HG03103 (cell line): ENCODE results near the gene VAPA.

Source experiments
- ATAC-seq: cut with Tn5 transposase; IDR thresholded peaks from one replicate; pipeline ENCODE4 v1.9.1; 2021; ENCODE audit warnings: low read depth; ENCODE audit not compliant: unreplicated experiment

VAPA gene

DNA sequence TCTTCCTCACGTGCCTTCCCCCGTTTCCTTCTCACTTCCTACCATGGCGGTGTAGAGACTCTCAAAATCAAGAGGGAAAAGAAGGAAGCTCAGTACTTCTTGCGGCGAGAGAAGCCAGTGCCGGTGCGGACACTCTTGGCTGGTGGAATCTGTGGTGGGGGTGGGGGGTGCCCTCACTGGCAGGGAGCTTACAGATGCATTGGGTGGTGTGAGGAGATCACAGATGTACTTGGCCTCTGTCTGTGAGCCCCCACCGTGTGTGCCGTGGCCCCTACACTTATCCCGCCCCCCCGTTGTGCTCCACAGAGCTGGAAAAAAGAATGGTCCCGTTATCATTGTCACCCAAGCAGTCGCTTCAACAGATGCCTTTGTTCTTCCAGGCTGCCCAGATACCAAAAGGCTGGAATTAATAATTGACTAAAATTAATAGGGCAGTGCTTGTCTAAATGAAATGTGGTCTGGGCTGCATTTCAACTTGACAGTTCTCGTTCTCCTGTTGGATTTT is 79.8 kb downstream of the VAPA start:
- ATAC-seq: no peak

DNA sequence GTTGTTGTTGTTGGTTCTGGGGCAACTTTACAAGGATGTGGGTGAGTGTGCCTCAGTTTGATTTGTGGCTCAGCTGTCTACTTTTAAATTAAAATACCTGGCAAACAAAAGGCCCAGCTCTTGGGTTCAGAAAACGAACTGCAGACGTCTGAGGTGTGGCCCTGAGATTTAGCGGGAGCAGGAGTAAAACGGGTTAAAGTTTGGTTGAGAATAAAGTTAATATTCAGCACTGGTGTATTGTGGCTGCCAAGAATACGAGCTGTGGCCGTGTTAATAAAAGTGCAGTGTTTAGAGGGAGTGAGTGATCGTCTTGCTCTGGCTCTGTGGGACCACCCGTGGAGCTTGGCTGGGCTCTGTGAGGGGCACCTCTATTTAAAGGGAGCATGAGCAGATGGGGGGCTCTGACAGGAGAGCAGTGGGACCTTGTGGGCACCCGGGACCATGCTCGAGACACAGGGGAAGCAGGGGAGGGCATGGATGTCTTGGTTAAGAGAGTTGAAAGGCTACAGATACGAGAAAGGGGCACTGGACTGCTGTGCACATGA is 80.3 kb downstream of the VAPA start:
- ATAC-seq: no peak

DNA sequence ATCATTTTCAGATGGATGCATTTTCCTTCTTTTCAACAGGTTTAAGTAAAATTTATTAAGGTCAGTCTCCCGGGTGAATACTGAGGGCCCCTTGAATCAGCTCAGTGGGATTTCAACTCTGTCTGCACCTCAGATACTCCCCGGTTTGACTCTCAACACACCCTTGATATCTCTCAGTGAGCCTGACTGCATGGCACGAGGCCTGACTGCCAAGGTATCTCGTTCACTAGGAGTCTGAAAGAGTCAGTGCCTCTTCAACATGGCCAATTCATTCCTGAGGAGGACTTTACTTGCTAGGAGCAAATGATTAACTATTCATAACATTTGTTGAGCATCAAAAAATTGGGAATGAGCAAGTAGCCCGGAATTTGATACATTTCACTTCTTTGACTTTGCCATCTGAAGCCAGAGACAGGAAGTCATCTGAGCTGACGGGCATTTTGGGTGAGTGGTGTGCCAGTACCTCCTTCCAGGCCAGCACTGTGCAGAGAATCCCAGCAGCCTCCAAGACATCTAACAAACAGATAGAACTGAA is 81.0 kb downstream of the VAPA start:
- no peak for ATAC-seq

DNA sequence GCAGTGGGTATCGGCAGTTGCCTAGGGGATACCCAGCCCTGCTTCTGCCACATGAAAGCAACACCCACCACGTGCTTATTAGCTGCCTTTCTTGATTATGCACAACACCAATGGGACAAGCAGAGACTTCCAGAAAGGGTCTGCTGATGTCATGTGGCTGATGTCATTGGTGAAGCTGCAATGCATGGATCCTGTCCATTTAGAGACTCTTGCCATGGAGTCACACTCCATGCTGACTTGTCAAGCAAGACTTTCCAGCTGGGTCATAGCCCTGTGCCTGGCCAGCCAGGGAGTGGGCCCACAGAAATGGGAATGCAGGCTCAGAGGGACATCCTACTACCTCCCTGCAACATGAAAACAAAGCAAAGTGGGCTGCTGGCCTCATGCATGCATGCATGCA is 81.8 kb downstream of the VAPA start:
- no peak for ATAC-seq

DNA sequence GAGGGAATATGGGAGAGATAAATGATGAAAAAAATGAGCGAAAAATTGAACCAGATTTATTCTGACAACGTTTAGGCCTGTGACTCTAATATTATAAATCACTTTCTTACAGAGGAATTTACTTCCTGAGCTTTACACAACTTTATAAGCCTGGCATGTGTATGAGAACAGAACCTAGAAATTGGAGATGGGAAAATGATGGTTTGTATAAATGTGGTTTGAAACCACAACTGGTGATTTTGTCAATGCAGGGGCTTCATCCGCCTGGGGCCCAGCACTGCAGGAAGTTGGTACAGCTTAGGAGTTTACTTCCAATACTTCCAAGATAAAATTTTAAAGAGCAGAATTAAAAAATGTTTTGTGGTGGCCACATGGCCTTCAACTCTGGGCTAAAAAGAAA is 82.3 kb downstream of the VAPA start:
- no peak for ATAC-seq

DNA sequence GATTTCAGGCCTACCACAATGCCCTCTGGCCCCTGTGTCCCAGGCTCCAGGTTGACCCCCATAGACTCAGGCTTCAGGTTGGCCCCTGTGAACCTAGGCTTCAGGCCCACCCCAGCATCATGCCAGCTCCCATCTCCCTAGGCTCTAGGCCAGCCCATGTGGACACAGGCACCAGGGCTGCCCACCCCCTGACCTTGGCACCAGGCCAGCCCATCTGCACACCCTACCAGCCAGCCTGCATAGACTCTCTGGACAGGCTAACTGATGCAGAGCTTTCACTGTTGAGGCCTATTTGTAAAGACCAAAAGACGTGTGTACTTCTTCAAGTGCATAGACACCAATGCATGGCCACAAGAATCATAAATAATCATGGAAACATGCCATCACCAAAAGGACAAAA is 83.9 kb downstream of the VAPA start:
- ATAC-seq: no peak

DNA sequence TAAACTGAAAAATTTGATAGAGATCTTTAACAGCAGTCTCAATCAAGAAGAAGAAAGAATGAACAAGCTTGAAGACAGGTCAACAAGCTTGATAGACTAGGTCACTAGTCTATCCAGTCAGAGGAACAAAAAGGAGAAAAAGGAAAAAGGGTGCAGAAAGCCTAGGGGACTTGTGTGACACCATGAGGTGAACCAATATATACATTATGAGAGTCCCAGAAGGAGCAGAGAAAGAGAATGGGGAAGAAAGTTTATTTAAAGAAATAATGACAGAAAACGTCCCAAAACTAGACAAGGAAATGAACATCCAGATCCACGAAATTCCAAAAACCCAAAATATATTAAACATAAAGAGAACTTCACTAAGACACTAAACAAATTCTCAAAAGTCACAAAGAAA is 84.5 kb downstream of the VAPA start:
- no peak for ATAC-seq

DNA sequence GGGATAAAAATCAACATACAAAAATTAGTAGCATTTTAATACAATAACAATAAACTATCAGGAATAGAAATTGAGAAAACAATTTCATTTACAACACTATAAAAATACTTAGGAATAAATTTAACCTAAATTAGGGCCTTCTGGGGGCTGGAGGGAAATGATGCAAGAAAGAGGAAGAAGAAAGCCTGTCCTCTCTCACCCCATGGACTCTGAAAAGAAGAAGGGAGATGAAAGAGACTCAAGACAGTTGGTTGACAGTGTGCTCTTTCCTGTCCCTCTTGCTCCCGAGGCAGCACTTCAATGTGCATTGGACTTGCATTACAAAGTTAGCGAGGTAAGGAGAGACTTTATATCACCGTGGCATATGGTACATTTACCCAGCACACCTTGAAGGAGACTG is 88.5 kb downstream of the VAPA start:
- no peak for ATAC-seq

DNA sequence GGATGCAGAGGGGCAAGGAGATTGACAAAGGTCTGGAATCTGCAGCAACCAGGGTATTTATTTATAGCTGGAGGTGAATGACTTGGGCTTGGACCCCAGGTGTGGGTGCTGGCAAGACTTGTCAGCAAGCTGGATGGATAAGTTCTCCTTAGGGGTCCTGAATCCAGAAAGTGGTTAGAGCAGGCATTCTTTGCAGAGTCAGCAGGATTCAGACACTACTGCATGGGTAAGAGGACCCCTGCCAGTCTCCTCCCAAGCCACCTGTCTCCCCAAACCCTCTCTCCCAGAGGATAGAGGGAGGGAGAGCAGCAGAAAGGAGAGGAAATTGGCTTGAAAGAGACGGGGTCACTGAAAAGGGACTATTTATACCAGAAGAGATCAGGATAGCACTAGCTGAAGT is 89.5 kb downstream of the VAPA start:
- ATAC-seq: no peak

DNA sequence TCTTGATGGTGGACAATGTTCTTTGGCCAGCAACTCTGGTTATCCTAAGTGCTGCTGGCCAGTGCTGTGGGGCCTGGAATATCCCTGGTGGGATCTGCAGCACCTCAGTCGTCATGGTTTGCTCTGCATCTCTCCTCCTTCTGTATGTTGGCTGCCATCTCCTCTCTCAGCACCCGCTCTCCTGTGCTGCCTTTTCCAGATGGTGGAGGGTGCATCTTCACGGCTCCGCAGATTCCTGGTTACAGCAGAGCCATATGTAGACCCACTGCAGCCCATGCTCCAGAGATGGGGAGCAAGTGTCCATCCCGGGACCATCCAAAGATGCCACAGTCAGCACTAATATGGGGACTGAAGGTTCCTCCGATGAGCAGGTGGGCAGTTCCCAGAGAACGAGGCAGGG is 90.0 kb downstream of the VAPA start:
- ATAC-seq: no peak

DNA sequence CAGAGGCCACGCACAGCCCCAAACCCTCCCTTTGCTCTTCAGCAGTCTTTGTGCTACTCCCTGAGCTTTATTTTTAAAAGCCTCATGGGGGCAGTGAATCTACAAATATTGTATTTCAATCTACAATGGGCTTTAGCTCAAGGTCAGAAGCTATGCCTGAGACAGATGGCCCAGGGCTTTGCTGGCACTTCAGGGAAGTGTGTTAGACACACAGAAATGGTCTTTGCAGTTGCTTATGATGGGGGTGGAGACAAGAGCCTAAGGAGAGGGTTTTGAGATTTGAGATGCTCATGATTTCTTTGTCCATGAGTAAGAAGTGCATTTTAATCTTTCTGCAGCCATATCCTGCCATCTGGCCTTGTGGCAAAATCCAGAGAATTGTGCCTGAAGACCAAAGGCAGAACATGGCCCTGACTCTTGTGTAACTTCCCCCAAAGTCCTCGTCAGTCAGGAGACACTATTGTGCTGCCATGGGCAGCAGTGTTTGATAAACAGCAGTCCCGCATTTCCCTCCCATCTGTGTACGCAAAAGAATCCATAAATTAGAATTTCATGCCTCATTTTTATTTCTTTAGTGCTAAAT is 92.6 kb downstream of the VAPA start:
- ATAC-seq: no peak

DNA sequence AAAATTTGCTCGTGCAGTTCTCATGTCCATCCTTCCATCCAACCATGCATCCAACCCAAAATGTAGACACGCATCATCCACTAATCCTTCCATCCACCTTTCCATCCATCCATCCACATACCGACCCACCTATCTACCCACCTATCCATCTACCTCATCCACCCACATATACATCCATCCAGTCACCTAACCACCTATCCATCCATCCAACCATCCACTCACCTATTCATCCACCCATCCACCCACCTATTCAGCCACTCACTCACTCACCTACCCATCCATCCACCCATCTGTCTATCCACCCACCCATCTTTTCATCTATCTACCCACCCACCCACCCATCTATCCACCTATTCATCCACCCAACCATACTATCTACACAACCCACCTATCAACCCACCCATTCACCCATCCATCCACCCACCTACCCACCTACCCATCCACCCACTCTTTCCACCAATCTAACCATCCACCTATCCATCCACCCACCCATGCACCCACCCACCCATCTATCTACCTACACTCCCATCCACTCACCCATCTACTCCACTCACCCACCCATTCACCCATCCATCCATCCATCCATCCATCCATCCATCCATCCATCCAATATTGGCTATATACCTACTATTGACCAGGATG is 94.3 kb downstream of the VAPA start:
- no peak for ATAC-seq
